Activated CD8-positive, alpha-beta memory T cell treated with anti-CD3 and anti-CD28 coated beads for 36 hours (primary cell): Measurements from ENCODE around the gene DIP2C. TPM values are rescaled to one million over a fixed set of nuclear protein-coding genes. Genes with fewer than 3 reads are reported as not detected.
"Not testable (repeated sequence)": the region's sequence is repeated elsewhere in the genome, so short reads cannot be mapped to it uniquely, and the experiment has no call there.

Experiments used
- CTCF ChIA-PET: fragments of 350-600 bp; sonication (Branson Sonifier 250); formaldehyde crosslinking; loops from one replicate; lab custom pipeline; 2021; ENCODE audit warnings: antibody characterized with exemption; lab: Charles Lee
- POLR2A ChIA-PET: fragments of 350-600 bp; sonication (Branson Sonifier 250); formaldehyde crosslinking; loops from one replicate; lab custom pipeline; 2021; ENCODE audit warnings: antibody characterized with exemption; lab: Charles Lee
- total RNA-seq, 2 experiments: library from RNA; stranded (reverse); gene quantifications; one replicate each; pipeline ENCODE4 v1.2.3, GENCODE V29; 2021

DIP2C gene
- total RNA-seq, 2 experiments from 2014 or later, result 0.08 TPM

DNA sequence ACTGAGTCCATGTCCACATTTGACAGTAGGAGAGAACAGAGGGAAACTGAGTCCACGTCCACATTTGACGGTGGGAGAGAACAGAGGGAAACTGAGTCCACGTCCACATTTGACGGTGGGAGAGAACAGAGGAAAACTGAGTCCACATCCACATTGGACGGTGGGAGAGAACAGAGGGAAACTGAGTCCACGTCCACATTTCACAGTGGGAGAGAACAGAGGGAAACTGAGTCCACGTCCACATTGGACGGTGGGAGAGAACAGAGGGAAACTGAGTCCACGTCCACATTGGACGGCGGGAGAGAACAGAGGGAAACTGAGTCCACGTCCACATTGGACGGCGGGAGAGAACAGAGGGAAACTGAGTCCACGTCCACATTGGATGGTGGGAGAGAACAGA, 42.4 kb downstream of the DIP2C start:
- POLR2A ChIA-PET, CTCF ChIA-PET: not testable (repeated sequence)

- CTCF ChIA-PET, result no interaction called here
- POLR2A ChIA-PET, result no interaction called here
These were observed 43.3 kb downstream of the DIP2C start for GRCh38 chr10:646118-646524.

GRCh38 chr10:644943-645334, 44.5 kb downstream of the DIP2C start:
- POLR2A ChIA-PET, result no interaction called here

GRCh38 chr10:644076-644942, 45.2 kb downstream of the DIP2C start:
- ChIA-PET POLR2A (no interaction called here), CTCF (no interaction called here)

More at GRCh38 chr10:644943-645334, 44.5 kb downstream of the DIP2C start:
- CTCF ChIA-PET, result no interaction called here

GRCh38 chr10:642186-642890, 47.1 kb downstream of the DIP2C start:
- ChIA-PET CTCF (no interaction called here), POLR2A (no interaction called here)

- ChIA-PET POLR2A (no interaction called here), CTCF (no interaction called here)
These were observed 48.1 kb downstream of the DIP2C start for GRCh38 chr10:641149-642010.

GRCh38 chr10:640673-641045, 48.8 kb downstream of the DIP2C start:
- ChIA-PET CTCF (no interaction called here), POLR2A (no interaction called here)

GRCh38 chr10:639751-640672, 49.5 kb downstream of the DIP2C start:
- ChIA-PET POLR2A (no interaction called here), CTCF (no interaction called here)

DNA sequence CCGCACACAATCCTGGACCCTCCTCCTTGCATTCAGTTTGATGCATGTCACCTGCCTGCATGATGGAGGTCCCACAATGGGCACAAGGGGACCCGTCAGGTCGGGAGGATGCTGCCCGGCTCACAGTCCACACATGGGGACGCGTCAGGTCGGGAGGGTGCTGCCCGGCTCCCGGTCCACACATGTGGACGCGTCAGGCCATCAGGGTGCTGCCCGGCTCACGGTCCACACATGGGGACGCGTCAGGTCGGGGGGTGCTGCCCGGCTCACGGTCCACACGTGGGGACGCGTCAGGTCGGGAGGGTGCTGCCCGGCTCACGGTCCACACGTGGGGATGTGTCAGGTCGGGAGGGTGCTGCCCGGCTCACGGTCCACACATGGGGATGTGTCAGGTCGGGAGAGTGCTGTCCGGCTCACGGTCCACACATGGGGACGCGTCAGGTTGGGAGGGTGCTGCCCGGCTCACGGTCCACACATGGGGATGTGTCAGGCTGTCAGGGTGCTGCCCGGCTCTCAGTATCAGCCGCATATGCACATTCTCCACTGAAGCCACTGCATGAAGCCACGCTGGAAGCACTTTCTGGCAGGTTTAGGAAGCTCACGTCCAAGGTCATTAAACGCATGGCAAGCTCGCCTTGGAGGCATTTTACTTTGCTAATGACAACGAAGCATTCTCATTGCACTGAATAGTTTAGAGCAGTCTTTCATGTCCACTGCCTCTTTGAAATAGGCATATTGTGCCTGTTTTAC, 50.3 kb downstream of the DIP2C start:
- POLR2A ChIA-PET, result no interaction called here
- CTCF ChIA-PET, result no interaction called here

- ChIA-PET POLR2A (no interaction called here), CTCF (no interaction called here)
These were observed 51.7 kb downstream of the DIP2C start for GRCh38 chr10:637771-638195.

GRCh38 chr10:637221-637620, 52.2 kb downstream of the DIP2C start:
- POLR2A ChIA-PET, result no interaction called here
- CTCF ChIA-PET, result no interaction called here

DNA sequence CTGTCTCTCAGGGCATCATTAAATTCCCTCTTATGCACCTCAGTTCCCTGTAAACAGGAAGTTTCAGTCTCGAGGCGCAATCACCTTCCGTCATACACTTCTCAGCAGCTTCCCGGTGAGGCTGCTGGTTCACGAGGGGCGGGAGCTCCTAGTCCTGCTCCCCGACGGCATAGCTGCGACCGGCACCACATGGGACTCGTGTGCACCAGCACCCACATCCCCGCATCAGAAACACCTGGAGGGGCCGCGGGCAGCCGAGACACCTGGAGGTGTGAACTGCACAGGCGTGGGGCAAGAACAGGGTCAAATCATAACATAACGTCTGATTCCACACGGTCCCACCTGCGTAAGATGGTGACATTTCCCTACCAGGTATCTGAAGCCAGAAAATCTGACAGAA, 52.7 kb downstream of the DIP2C start:
- POLR2A ChIA-PET, result no interaction called here
- CTCF ChIA-PET, result no interaction called here

GRCh38 chr10:636016-636730, 53.3 kb downstream of the DIP2C start:
- ChIA-PET CTCF (no interaction called here), POLR2A (no interaction called here)

GRCh38 chr10:635088-635861, 54.2 kb downstream of the DIP2C start:
- POLR2A ChIA-PET, result no interaction called here

DNA sequence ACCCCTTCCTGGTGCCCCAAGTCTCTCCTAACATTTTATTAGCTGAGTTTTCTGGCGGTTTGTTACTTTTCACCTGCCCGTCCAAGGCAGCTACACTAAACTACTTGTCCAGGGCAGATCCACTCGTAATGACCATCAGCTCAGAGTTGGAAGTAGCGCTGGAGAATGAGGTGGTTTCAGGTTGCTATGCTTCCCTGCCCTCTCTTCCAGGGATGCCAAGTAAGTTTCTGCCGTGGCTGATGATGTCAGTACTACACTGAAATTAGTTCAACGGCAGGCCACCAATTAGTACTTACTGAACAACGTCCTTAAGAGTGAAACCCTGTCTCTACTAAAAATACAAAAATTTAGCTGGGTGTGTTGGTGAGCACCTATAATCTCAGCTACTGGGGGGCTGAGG, 55.2 kb downstream of the DIP2C start:
- ChIA-PET CTCF (no interaction called here), POLR2A (no interaction called here)

More at GRCh38 chr10:635088-635861, 54.2 kb downstream of the DIP2C start:
- CTCF ChIA-PET, result no interaction called here

DNA sequence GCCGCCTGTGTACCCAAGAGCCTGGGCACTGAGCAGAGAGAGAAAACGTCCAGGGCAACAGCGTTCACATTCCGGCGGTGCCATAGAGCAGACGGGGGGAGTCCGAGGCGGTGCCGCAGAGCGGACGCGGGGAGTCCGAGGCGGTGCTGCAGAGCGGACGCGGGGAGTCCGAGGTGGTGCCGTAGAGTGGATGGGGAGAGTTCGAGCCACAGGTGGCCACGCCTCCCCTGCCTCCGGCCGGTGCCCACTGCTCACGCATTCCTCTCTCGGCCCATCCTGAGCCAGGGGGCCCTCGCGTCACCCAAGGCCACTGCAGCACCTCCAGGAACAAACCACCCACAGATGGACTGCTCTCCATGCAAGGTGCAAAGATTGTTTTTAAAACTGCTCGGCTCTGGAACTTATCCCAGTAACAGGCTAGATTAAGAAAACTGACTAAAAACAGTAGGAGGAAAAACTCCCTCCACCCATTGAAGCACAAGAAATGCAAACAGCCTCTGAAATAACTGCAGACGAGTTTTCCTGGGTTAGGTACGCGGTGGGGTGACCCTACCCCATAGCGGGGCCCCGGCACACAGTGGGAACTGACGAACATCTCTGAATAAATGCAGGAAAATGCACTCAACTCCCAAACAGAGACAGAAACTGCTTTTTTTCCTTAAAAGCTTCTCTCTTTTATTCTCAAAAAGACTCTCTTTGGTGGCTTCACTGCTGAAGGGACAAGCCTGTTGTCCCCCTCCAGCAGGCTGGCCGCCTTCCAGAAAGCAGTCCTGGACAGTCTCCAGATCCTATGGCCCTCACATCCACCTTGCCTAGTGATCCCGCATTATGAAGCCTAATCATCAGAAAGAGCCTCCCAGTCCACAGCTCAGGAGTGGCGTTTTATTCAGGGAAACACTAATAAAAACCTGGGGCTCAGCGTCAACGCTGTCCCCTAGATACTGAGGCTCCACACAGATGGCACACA, 55.9 kb downstream of the DIP2C start:
- POLR2A ChIA-PET, result no interaction called here
- CTCF ChIA-PET, result no interaction called here
